B cell (primary cell): ENCODE data around the gene DIS3L2. TPM values are rescaled to one million over a fixed set of nuclear protein-coding genes. Genes with fewer than 3 reads are reported as not detected.

ENCODE experiments used
- ATAC-seq: fragments of 200-7000 bp; cut with Tn5 transposase; one replicate; pipeline ENCODE4 v1.10.0; 2021; ENCODE audit warnings: low read depth, mild to moderate bottlenecking, moderate number of reproducible peaks, moderate library complexity
- CTCF ChIA-PET: fragments of 350-600 bp; sonication (Branson Sonifier 250); formaldehyde crosslinking; loops from one replicate; lab custom pipeline; 2021; ENCODE audit warnings: antibody characterized with exemption, inconsistent platforms; lab: Charles Lee
- POLR2A ChIA-PET: fragments of 350-600 bp; sonication (Branson Sonifier 250); formaldehyde crosslinking; loops from one replicate; lab custom pipeline; 2021; ENCODE audit warnings: antibody characterized with exemption; lab: Charles Lee
- DNase-seq: peaks from one replicate; pipeline ENCODE4 v3.0.0; 2013
- H2AFZ ChIP-seq: 2 replicates; pipeline ENCODE4 v1.6.1; 2012; ENCODE audit warnings: mild to moderate bottlenecking, low read depth, low read length; ENCODE audit not compliant: insufficient read depth, poor library complexity, severe bottlenecking
- H3K27ac ChIP-seq, 2 donors: 1 replicate in 1 of 2; 2 replicates in 1 of 2; pipeline ENCODE4 v1.5.1; 2012 to 2013; ENCODE audit warnings: low read length in 2 of 2, mild to moderate bottlenecking in 2 of 2, moderate library complexity in 1 of 2
- H3K27me3 ChIP-seq, 4 experiments: fragments of 200-600 bp in 1 of 4; sonication (generic) in 1 of 4; replicated peaks in 1 of 4; 1 replicate in 2 of 4; 2 replicates in 2 of 4; pipeline versions ENCODE4 v1.6.1 to v1.7.0; 2013 to 2016; ENCODE audit warnings: low read length in 3 of 4, mild to moderate bottlenecking in 2 of 4, mixed read lengths in 1 of 4, moderate library complexity in 1 of 4; ENCODE audit not compliant: insufficient read depth in 4 of 4, control insufficient read depth in 3 of 4; ENCODE audit errors: control extremely low read depth in 1 of 4
- H3K36me3 ChIP-seq, 2 experiments: replicated peaks in 1 of 2; 1 replicate in 1 of 2; 2 replicates in 1 of 2; pipeline versions ENCODE4 v1.6.1 to v1.7.1; 2013; ENCODE audit warnings: low read length in 1 of 2; ENCODE audit not compliant: insufficient read depth in 2 of 2, control insufficient read depth in 1 of 2; ENCODE audit errors: control extremely low read depth in 1 of 2, extremely low read depth in 1 of 2
- H3K4me1 ChIP-seq, 2 donors: fragments of 200-600 bp in 1 of 2; sonication (generic) in 1 of 2; 1 replicate in 1 of 2; 2 replicates in 1 of 2; pipeline versions ENCODE4 v1.5.1 to v1.6.1; 2013 to 2017; ENCODE audit warnings: low read length in 2 of 2; ENCODE audit not compliant: control insufficient read depth in 2 of 2, insufficient read depth in 2 of 2
- H3K4me2 ChIP-seq: replicated peaks from 2 replicates; pipeline ENCODE3; 2012; ENCODE audit warnings: mild to moderate bottlenecking, low read depth, low read length; ENCODE audit not compliant: poor library complexity, severe bottlenecking
- H3K4me3 ChIP-seq, 5 experiments: fragments of 200-600 bp in 1 of 5; sonication (generic) in 1 of 5; 1 replicate in 3 of 5; 2 replicates in 2 of 5; pipeline versions ENCODE4 v1.5.1 to v1.7.0; 2011 to 2016; ENCODE audit warnings: low read length in 4 of 5, mild to moderate bottlenecking in 4 of 5, low read depth in 2 of 5, control low read depth in 1 of 5, moderate library complexity in 1 of 5; ENCODE audit not compliant: insufficient read depth in 1 of 5; ENCODE audit errors: control extremely low read depth in 1 of 5, extremely low read depth in 1 of 5
- H3K79me2 ChIP-seq: fragments of 200-600 bp; sonication (generic); one replicate; pipeline ENCODE4 v1.6.0; 2016; ENCODE audit warnings: low read length; ENCODE audit not compliant: control insufficient read depth, insufficient read depth
- H3K9ac ChIP-seq: fragments of 200-600 bp; sonication (generic); 2 replicates; pipeline ENCODE4 v1.6.1; 2017; ENCODE audit warnings: mild to moderate bottlenecking, low read length, moderate library complexity
- H3K9me3 ChIP-seq, 3 donors: one replicate each; pipeline versions ENCODE4 v1.6.1 to v1.7.1; 2013; ENCODE audit warnings: low read length in 2 of 3; ENCODE audit not compliant: control insufficient read depth in 2 of 3, insufficient read depth in 1 of 3; ENCODE audit errors: control extremely low read depth in 1 of 3
- H4K20me1 ChIP-seq: 2 replicates; pipeline ENCODE4 v1.6.0; 2012; ENCODE audit warnings: mild to moderate bottlenecking, low read length; ENCODE audit not compliant: insufficient read depth, control insufficient read depth, poor library complexity, severe bottlenecking
- H3K27ac Mint-ChIP-seq: one replicate; pipeline ENCODE4 v1.8.0; 2021; ENCODE audit warnings: mixed read lengths
- H3K27me3 Mint-ChIP-seq: one replicate; pipeline ENCODE4 v1.8.0; 2021; ENCODE audit warnings: mixed read lengths
- H3K4me1 Mint-ChIP-seq: one replicate; pipeline ENCODE4 v1.8.0; 2021; ENCODE audit warnings: mixed read lengths
- H3K4me3 Mint-ChIP-seq: one replicate; pipeline ENCODE4 v1.8.0; 2021; ENCODE audit warnings: mixed read lengths
- H3K9me3 Mint-ChIP-seq: one replicate; pipeline ENCODE4 v1.8.0; 2022; ENCODE audit warnings: mixed read lengths; ENCODE audit not compliant: insufficient read depth
- CTCF ChIP-seq: fragments of 200-600 bp; IDR thresholded peaks from one replicate; pipeline ENCODE4 v1.8.0; 2022; ENCODE audit warnings: antibody characterized with exemption, mild to moderate bottlenecking
- EZH2 ChIP-seq: IDR thresholded peaks from 2 replicates; pipeline ENCODE4 v1.6.1; 2012; ENCODE audit warnings: borderline replicate concordance, low read depth, mild to moderate bottlenecking, moderate library complexity, low read length; ENCODE audit not compliant: insufficient read depth, poor library complexity, severe bottlenecking
- WGBS: methylation state at CpG from one replicate; pipeline ENCODE4 v1.1.5; 2013; ENCODE audit warnings: missing lambda C conversion rate; ENCODE audit not compliant: insufficient coverage; 5-methylcytosine and 5-hydroxymethylcytosine counted together
- intact Hi-C: fragments of 100-400 bp; cut with micrococcal nuclease; formaldehyde crosslinking; loops from one replicate; pipeline ENCODE4 v1.10.0; 2022
- polyA plus RNA-seq: library from polyadenylated mRNA; depleted of rRNA; stranded (reverse); fragments of >200 nt; gene quantifications from 2 replicates; pipeline ENCODE4 v1.2.3, GENCODE V29; 2012
- total RNA-seq, 2 donors: library from RNA; stranded (reverse); fragments of 120-200 nt in 1 of 2; gene quantifications; 1 replicate in 1 of 2; 2 replicates in 1 of 2; pipeline versions ENCODE4 v1.2.3 to v1.2.4, GENCODE V29; 2013 to 2022

DIS3L2 gene
- total and polyA plus RNA-seq, 2 donors (not counting 1 experiment from before 2014, with no cell fraction given), result 34.5 to 70.1 TPM

- Mint-ChIP-seq H3K4me1 (peaks cover 9% of the 10 kb centered on the region), H3K9me3 (peaks cover 3% of the 10 kb centered on the region), H3K27me3 (no peaks in the 10 kb centered on the region), H3K27ac (no peak overlapping the region), H3K4me3 (no peak overlapping the region)
- peaks cover 6% of the 10 kb centered on the region in 2 donors for H3K4me1 ChIP-seq
- no peaks in the 10 kb centered on the region for H3K27me3 ChIP-seq
- WGBS, result no CpG with 5 or more reads among the region's 2 CpGs
- H3K9me3 ChIP-seq, result peaks cover 0 to 8% (median 0%) of the 10 kb centered on the region in 3 donors
- CTCF ChIA-PET, result no interaction called here
- H3K36me3 ChIP-seq, result no peaks in the 10 kb centered on the region
- no peaks in the 10 kb centered on the region for H4K20me1 ChIP-seq
- H3K4me2 ChIP-seq, result no peak overlapping the region
- no peak overlapping the region for H3K9ac ChIP-seq
- H3K79me2 ChIP-seq, result no peaks in the 10 kb centered on the region
- POLR2A ChIA-PET, result no interaction called here
- intact Hi-C loops, result no loop called here
- TF ChIP-seq EZH2 (no peak), CTCF (no peak)
- H3K27ac ChIP-seq, result no peak overlapping the region
- H2AFZ ChIP-seq, result no peak overlapping the region
- H3K4me3 ChIP-seq, result no peak overlapping the region
- DNase-seq, result no peak
- no peak for ATAC-seq
These were observed 141.7 kb downstream of the DIS3L2 start for GRCh38 chr2:232103140-232103737.

DNA sequence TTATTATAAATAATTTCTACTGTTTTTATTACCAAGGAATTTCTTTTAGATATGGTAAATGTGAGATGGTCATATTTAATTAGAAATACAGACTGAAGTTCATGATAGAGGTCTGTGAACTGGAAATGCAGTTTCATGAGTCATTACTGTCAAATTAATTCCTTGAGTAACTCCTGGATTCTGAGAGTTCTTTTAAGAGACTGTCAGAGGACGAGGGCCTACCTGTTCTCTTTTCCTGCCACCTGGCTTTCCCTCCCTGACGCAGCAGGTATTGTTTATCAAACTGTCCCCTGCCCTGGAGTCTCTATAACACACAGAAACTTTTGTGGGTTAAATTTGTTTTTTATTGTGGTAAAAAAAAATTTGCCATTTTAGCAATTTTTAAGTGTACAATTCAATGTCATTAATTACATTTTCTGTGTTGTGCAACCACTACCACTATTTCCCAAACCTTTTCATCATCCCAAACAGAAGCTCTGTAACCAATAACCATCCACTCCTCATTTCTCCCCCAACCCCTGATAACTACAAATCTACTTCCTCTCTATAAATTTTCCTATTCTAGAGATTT, 142.6 kb downstream of the DIS3L2 start:
- Histone ChIP-seq H3K27ac (no peak overlapping the region), H3K9me3 (peaks cover 0 to 8% (median 0%) of the 10 kb centered on the region in 3 donors), H3K27me3 (no peaks in the 10 kb centered on the region), H3K79me2 (no peaks in the 10 kb centered on the region), H2AFZ (no peak overlapping the region), H3K4me3 (no peak overlapping the region), H3K4me2 (no peak overlapping the region), H3K4me1 (peaks cover 6% of the 10 kb centered on the region in 2 donors), H3K9ac (no peak overlapping the region), H4K20me1 (no peaks in the 10 kb centered on the region), H3K36me3 (no peaks in the 10 kb centered on the region)
- H3K27ac Mint-ChIP-seq, result no peak overlapping the region
- peaks cover 9% of the 10 kb centered on the region for H3K4me1 Mint-ChIP-seq
- peaks cover 3% of the 10 kb centered on the region for H3K9me3 Mint-ChIP-seq
- DNase-seq (no peak), ATAC-seq (no peak)
- H3K4me3 Mint-ChIP-seq, result no peak overlapping the region
- ChIA-PET POLR2A (no interaction called here), CTCF (no interaction called here)
- TF ChIP-seq EZH2 (no peak), CTCF (no peak)
- H3K27me3 Mint-ChIP-seq, result no peaks in the 10 kb centered on the region
- intact Hi-C loops, result no loop called here
- WGBS, result no CpG with 5 or more reads among the region's 2 CpGs
